Myocyte (in vitro differentiated cells): ENCODE results near the gene TPBGL. TPM values are rescaled to one million over a fixed set of nuclear protein-coding genes. Genes with fewer than 3 reads are reported as not detected.

Experiments used
- DNase-seq: peaks from one replicate; pipeline ENCODE4 v3.0.0-alpha.2; 2012; ENCODE audit warnings: low read depth
- total RNA-seq: library from RNA; depleted of rRNA; stranded (reverse); fragments of >200 nt; gene quantifications from 2 replicates; pipeline ENCODE4 v1.2.3, GENCODE V29; 2014

The TPBGL gene
- total RNA-seq, 1 donor from 2014 or later, result not detected

DNA sequence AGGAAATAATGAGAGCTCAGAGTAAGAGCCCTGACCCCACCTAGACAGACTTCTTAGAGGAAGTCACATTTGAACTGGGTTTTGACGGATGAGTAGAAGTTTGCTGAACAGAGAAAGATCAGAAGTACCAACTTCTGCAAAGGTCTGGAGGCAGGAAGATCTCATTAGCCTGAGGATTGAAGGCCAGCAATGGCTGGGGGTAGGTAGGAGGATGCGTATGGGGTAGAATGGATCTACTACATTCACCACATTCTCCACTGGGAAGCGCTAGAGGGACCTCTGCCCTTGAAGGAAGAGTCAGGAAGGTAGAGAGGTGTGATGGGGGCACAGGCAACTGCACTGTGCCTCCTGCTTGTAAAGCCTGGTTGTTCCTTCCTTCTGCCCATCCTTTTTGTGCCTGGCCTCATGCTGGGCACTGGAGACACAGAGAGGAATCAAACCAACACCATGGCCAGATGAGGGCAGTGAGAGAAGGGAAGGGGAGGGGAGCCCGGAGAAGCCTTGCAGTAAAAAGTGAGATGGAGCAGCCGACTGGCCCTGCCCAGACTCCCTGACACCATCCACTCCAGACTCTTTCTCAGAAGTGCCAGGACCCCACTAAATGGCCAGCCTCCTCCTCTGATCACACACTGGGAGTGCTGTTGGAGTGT lies 4.9 kb downstream of the TPBGL start:
- DNase-seq, result no peak

DNA sequence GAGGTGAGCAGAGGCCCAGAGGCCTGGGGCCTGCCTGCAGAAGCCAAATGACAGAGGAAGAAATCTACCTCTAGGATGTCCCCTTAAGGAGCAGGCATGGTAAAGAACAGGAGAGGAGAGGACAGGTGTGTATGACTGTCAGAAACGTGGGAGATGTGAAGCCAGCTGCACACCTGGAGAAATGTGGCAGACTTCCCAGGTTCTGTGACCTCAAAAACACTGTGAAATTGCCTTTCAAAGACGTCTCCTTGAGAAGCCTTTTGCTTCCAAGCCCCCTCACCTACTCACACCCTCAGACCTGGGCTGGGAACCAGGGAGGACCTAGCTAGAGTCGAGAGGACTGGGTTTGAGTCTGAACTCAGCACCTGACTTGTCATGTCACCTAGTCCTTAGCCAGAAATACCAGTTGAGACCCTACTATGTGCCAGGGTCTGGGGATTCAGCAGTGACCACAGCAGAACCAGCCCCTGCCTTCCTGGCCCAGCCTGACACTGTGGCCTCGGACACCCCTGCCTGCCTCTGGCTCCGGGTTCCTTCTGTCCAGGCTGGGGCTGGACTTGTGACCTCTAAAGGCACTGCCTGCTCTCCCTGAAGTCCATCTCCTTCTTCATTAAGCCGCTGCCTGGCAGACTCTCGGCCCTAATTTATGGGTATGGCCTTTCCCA lies 5.6 kb downstream of the TPBGL start:
- no peak for DNase-seq

DNA sequence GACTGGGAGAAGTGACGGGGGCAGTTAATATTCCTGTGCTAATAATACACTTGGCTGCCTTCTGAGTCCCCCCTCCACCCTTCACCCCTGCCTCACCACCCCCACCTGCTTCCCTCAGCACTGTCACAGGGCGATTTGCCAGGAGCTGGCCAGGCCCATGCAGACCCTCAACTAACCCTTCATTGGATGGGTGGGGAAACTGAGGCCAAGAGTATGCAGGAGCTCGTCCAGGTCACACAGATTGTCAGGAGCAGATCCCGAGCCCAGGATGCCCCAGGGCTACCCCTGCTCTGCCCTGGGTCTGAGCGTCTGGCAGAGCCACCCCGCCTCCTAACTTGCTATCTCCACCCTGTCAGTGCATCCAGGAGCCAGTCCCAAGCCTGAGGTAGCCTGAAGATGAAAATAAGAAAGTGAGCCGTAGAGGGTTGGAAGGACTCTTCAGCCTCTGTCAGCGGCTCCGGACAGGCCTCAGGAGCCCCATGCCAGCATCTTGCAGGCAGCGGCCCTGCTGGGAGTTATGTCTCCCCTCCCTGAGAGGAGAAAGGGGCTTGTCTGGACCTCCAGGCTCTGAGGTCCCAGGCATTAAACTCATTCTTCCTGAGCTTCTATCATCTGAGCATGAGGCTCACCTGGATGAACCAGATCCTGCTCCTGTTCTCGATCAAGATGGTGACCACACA lies 6.2 kb downstream of the TPBGL start:
- DNase-seq, result no peak

DNA sequence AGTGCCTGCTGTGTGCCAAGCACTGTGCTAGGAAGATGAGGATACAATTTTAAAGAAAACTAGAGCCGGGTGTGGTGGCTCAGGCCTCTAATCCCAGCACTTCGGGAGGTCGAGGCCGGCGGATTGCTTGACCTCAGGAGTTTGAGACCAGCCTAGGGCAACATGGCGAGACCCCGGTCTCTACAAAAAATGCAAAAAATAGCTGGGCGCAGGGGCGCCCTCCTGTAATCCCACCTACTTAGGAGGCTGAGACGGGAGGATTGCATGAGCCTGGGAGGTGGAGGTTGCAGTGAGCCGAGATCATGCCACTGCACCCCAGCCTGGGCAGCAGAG lies 8.3 kb downstream of the TPBGL start:
- no peak for DNase-seq

DNA sequence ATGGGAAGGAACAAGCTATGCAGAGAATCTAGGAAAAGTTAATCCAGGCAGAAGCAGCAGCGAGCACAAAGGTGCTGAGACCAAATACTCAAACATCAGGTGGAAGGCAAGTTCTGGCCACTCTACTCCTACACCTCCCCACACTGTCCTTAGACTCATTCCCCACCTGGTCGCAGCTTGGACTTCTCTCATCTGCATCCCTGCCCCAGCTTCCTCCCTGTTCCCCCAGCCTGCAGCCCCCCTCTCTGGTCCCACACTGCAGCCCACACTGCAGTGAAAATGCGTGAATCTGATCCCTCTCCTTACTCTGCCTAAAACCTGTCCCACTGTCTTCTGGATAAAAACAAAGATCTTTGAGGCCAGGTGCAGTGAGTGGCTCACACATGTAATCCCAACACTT lies 9.1 kb downstream of the TPBGL start:
- DNase-seq, result no peak

DNA sequence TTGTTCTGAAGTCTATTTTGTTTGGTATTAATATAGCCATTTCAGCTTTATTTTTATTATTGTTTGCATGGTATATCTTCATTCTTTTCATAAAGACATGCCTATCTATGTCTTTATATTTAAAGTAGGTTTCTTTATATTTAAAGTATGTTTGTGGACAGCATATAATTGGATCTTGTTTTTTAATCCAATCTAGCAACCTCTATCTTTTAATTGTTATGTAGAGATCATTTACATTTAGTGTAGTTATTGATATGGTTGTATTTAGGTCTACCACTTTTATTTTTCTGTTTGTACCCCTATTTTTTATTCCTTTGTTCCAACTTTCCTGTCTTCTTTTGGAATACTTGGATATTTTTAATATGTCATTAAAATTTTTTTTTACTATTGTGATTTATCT lies 13.8 kb downstream of the TPBGL start:
- DNase-seq, result no peak

DNA sequence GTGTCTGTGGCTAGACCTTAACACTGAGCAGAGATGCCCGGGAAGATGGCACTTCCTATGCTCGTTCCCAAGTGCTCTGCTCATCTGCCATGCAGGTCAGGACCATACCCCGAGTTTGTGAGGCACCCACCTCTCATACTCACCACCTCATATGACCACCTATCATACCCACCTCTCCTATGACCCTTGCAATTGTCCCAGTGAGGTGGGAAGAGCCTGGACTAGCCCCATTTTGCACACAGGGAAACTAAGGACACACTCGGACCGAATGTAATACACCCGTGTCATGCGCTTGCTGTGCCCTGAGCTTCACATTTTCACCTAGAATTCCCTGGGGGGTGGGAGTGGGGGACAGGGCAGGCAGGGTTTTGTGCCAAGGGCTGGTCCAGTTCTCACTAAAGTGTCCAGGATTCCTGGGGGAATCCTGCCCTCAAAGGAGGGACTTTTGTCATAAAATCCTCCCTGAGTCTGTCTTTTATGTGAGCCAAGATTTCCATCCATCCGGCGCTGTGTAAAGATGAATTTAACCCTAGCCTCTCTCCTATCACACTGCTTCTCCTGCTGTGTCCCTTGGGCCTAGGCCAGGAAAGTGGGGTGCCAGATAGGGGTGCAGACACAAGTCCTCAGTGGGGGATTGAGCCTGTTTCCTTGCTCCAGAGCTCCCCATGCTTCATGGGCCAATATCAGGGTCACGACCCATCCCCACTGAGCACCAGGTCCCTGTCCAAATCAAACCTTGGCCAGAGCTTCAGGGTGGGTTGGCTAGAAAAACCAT lies 20.0 kb downstream of the TPBGL start:
- no peak for DNase-seq

DNA sequence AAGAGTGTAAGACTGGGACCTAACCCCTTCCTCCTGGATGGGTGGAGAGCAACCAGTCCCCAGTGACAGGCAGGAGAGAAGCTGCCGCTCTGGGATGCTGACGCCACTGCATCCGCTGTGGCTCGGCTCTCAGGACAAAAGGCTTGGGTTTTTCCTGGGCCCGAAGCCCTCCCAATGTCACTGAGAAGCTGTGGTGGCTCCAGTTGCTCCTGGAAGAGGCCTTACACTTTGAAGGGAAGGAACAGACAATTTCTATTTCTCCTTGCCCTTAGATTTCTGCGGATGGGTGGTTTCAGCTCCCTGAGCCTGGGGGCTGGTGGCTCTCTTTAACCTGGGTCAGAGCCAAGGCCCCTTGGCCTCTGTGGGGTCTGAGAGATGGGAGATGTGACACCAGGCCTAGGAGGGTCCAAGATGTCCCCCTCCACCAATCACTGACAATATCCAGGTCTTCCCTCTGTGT lies 21.4 kb downstream of the TPBGL start:
- no peak for DNase-seq

DNA sequence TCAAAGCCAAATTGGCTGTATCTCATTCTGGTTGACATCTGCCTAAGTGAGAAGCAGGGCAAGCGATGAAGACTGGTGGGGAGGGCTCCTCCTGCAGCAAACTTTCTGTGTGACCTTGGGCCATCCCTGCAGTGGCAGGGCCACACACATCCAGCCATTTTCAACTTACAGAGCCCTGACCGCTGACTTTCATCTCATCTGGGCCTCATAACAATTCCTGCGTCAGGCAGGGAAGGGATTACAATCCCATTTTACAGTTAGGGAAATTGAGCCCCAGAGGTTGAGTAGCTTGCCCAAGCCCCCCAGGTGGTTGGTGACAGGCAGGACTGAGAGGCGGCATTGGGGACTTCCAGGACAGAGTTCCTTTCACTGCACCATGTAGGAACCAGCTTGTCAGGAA lies 21.9 kb downstream of the TPBGL start:
- no peak for DNase-seq

DNA sequence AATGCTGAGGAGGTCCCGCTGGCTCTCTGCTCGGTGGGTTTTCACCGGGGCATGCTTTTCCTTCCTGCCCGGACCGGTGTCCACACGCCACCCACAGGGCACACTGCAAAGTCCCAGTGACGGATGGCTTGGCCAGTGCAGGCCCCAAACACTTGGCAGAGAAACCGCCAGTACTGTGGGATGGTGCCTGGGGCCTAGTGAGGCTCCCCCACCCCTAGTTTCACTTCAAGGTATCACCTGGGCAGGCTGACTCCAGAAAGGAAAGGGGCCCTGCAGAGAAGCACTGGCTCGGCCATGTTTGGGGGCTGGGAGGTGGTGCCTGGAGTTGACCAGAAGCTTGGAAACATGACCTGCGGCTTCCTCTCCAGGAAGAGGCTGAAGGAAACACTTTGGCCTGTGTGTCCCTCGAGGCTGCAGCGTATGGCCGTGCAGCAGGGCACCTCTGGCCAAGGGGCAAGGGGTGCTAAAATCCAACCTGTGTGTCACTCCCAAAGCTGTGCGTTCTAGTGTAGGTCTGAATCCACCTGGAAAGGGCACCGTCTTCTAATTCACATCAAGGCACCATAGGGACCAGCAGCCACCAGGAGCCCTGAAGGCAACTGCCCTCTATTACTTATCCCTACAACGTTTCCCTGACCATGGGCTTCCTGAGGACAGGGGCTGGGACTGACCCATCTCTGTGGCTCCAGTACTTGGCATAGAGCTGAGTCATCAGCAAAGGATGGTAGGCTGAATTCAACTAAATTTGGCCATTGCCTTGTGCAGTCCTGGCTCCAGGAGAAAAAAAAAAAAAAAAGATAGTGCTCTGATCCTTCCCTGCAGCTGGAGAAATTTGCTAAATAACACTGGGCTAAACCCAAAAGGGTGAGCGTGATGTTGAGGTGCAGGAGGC lies 22.6 kb downstream of the TPBGL start:
- DNase-seq, result peak; percentile 10

DNA sequence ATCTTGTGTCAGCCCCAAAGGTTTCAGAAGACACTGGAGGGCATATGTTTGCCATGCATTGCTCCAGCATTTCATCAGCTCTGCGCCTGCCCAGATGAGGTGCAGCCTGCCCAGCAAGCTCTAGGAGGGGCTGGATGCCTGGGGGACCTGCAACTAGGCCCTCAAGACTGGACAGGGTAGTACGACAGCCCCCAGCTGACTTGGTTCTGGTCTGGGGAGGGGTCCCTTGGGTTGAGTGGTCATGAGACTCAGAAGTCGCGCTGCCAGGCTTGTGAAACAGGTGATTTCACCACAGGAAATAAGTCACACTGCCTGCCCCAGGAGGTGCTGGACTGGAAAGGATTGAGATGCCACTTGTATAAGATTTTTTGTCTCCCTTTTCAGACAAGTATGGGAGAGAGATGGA lies 23.4 kb downstream of the TPBGL start:
- DNase-seq, result no peak

DNA sequence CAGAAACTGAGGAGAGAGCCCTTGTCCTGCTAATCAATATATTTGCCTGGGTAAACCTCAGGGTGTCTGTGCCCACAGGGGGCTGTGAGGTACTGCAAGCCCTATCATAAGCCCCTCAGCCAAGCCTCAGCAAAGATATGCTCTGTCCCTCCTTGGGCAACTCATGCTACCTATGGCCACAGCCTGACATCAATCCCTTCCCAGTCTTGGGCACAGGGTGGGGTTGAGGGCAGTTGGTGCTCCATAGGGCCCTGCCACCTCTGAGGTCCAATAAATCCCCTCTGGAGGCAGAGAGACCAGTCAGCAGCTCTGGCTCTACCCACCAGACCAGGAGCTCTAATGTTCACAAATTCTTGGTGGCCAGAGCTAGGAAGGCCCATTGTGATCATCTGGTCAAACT lies 23.8 kb downstream of the TPBGL start:
- no peak for DNase-seq

DNA sequence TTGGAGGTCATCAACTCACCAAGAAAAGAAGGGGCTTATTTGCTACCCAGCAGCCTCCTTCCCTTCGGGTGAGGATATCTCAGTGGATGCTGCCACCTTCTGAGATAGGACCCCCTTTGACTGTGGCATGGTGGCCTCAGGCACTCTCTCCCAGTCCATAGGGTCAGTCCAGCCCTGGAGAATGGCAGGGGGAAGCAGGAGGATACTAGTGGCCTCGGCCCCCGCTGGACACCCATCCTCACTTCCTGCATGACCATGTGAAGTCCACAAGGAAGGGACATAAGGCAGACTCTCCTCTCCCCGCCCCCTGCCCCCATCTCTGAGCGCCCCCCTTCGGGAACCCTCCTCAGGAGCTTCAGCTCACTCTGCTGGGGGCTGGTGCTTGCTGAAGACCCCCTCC lies 24.4 kb downstream of the TPBGL start:
- DNase-seq, result no peak

DNA sequence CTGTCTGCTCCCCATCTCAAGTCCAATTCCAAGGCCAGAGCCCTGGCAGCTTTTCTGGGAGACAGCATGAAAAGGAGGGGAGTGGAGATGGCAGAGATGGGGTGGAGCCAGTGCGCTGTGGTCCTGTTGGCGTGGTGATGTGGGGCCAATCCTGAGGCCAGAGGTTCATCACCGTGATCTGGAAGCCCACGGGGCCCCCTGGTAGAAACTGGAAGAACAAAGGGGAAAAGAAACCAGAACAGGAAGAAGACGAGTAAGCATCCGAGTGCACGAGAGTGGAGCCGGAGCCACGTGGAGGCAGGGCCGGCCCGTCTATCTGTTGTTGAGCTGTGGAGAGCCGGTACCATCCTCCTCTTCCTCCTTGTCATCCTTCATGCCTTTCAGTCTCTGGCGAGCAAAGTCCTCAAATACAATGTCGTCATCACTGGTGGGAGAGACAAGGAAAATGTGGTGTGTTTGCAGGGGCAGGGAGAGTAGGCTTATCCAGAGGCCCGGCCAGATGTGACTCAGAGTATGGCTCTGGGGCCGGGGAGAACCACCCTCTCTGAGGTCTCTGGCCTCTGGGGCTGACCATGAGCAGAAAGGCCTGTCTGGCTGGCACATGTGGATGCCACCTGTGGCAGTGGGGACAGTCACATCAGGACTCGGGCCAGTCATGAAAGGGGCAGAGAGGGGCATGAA lies 25.4 kb downstream of the TPBGL start:
- DNase-seq, result no peak

DNA sequence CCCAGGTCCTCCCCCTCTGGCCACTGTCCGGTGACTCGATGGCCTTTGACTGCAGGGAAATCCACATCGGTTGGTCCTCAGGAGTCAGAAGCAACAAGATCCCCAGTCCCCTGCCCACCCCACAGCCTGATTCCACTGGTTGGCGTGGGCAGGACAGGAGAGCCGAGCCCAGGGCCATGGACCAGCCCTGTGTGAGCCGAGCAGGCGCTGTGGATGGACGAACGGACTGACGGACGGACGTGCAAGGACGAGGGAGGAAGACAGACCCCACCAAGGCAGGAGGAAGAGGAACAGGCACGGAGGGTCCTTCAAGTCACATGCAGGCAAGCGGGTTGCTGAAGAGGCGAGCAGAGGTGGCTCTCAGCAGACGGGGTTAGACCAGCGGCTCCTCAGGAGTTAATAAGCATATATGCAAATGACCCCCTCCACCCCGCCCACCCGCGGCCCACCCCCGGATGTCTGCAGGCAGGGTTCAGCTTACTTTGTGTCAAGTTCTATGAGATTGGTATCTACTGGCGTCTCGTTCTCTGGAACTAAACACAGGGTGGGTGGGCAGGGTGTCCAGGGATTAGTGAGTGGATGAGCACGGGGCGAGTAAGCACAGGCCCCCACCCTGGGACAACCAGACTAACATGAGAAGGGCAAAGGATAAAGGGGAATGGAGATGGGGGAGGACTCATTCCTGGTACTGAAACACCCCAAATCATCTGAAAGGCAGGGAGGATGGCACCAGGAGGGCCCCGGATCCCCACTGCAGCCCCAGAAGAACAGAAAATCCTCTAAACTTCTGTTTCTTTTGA lies 26.8 kb downstream of the TPBGL start:
- no peak for DNase-seq

DNA sequence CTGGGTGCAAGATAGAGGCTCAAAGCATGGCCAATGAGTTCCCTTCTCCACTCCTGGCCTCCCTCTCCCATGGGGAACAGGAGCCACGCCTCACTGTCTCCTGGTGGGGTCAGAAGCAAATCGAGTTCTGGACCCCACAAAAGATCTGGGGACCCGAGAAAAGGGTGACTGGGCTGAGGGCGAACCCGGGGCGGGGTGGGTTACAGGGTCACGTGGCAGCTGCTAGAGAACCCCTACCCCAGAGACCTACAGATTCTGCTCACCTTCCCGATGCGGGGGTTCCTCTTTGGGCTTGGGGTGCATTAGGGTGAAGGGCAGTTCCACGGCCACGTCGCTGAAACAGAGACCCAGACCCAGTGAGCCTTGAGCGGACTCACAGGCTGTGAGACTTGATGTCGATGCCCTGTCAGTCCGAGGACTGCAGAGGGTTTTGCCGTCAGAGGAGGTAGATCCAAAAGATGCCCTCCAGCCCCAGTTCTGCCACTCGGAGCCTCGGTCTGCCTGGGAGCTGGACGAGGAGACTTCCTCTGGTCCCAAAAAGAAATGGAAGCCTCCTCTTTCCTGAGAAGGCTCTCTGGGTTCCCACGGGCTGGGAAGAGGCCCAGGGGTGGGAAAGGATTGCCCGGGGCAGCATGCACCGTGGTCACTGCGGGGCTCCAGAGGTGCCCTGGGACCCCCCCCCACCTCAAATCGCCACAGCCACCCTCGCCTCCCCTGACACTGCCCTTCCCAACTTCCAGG lies 28.2 kb downstream of the TPBGL start:
- no peak for DNase-seq

DNA sequence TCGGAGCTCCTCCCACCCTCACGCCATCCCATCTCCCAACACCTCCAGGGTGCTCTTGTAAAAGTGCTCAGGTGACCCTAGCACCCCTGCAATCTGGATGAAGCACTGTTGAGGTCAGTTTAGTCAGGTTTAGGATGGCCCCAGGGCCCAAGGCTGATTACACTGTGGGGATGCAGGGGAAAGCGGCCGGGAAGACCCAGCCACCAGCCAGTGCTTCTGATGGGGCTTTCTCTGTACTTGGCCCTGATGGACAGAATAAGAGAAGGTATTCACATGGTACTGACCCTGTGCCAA lies 28.7 kb downstream of the TPBGL start:
- no peak for DNase-seq

DNA sequence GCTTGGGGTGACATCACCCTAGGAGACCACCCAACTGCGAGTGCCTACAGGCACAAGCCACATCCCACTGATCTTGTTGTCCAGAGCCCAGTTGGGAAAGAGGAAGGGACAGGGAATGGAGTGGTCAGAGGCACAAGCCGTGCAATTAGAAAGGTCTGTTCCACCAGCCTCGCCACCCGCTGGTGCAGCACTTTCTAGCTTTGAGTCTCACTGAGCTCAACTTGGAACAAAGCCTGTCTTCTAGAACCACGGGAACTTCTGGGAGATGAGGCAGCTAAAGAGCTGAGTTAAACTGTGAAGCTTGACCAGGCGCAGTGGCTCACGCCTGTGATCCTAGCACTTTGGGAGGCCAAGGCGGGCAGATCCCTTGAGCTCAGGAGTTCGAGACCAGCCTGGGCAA lies 29.3 kb downstream of the TPBGL start:
- no peak for DNase-seq

DNA sequence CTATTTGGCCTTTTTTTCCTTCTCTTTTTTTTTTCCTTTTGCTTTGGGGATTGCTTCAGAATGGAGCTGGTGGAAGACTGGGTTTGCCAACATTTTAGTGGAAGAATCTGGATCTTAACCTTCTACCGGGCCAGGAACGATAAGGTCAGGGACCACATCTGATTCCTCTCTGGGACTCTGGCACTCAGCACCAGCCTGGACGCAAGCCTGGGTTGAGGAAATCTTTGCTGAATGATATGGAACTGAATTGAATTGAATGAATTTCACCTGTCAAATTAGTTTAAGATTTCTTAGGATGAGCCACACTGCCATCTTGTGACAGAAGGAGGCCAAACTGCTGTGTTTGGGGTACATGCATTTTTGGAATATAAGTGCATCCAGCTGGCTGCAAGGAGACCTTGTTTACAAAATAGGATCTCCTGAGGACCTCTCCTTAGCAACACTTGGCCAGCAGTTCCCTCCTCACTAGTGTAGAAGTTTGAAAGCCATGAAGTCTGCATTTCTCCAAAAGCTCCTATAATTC lies 30.4 kb downstream of the TPBGL start:
- DNase-seq, result no peak
